DMS79 treated with DMSO at 0.1 percent for 48 hours (cell line): ENCODE data around the gene SPINT1.
"Not testable (repeated sequence)": the region's sequence is repeated elsewhere in the genome, so short reads cannot be mapped to it uniquely, and the experiment has no call there.

ENCODE experiments used
- DNase-seq: peaks from one replicate; lab custom pipeline; 2025; lab: John Stamatoyannopoulos, UW

SPINT1 gene

GRCh38 chr15:40858706-40859105 is 14.9 kb downstream of the SPINT1 start:
- DNase-seq, result no peak

- peak; percentile 11 for DNase-seq
Measured at GRCh38 chr15:40859206-40859851, 15.5 kb downstream of the SPINT1 start.

GRCh38 chr15:40861147-40861546 is 17.3 kb downstream of the SPINT1 start:
- not testable (repeated sequence) for DNase-seq

- no peak for DNase-seq
Measured at GRCh38 chr15:40863660-40864270, 19.9 kb downstream of the SPINT1 start.

GRCh38 chr15:40867199-40867598 is 23.4 kb downstream of the SPINT1 start:
- DNase-seq, result no peak

- no peak for DNase-seq
Measured at GRCh38 chr15:40869686-40870085, 25.8 kb downstream of the SPINT1 start.

GRCh38 chr15:40870716-40871115 is 26.9 kb downstream of the SPINT1 start:
- DNase-seq, result no peak

GRCh38 chr15:40871749-40872617 is 28.1 kb downstream of the SPINT1 start:
- DNase-seq, result no peak

GRCh38 chr15:40872791-40873693 is 29.2 kb downstream of the SPINT1 start:
- no peak for DNase-seq

- peak; percentile 42 for DNase-seq
Measured at GRCh38 chr15:40873694-40874561, 30.1 kb downstream of the SPINT1 start, which contains the start of gene RHOV. Gene RHOV, minus strand, starts transcription at chr15:40874234. Its CDS starts 95 bp downstream, at chr15:40874139.

- DNase-seq, result no peak
Measured at GRCh38 chr15:40875991-40876730, 32.3 kb downstream of the SPINT1 start.

GRCh38 chr15:40877694-40878093 is 33.8 kb downstream of the SPINT1 start:
- no peak for DNase-seq

- DNase-seq, result no peak
Measured at GRCh38 chr15:40878785-40879184, 34.9 kb downstream of the SPINT1 start.

- DNase-seq, result no peak
Measured at GRCh38 chr15:40879609-40880008, 35.8 kb downstream of the SPINT1 start.

GRCh38 chr15:40881351-40881750 is 37.5 kb downstream of the SPINT1 start:
- no peak for DNase-seq

GRCh38 chr15:40886586-40886985 is 42.7 kb downstream of the SPINT1 start:
- no peak for DNase-seq

GRCh38 chr15:40889112-40889511 is 45.3 kb downstream of the SPINT1 start:
- no peak for DNase-seq

- no peak for DNase-seq
Measured at GRCh38 chr15:40891138-40891537, 47.3 kb downstream of the SPINT1 start.

GRCh38 chr15:40891810-40892446 is 48.1 kb downstream of the SPINT1 start:
- peak; percentile 27 for DNase-seq
